GM13976 (cell line): Measurements from ENCODE around the gene AZIN2.

Experiments used
- DNase-seq: peaks from one replicate; pipeline ENCODE4 v3.0.0; 2012; ENCODE audit warnings: low spot score
- in situ Hi-C: fragments of 300-500 bp; cut with MboI; formaldehyde crosslinking; loops from one replicate; pipeline ENCODE4 v1.12.0; 2022; ENCODE audit warnings: low sequenced_read_pairs, mixed read lengths, inconsistent platforms; ENCODE audit not compliant: unreplicated experiment
- TF ChIP-seq, protein P1 (sequence below): IDR thresholded peaks from 2 replicates; pipeline ENCODE4 v1.5.1; 2012; ENCODE audit warnings: borderline replicate concordance, mild to moderate bottlenecking; ENCODE audit not compliant: insufficient read depth; ENCODE audit errors: extremely low read depth, missing control alignments, control extremely low read depth

The AZIN2 gene

GRCh38 chr1:33086384-33086850 lies 5.5 kb downstream of the AZIN2 start:
- TF ChIP-seq, protein P1, sequence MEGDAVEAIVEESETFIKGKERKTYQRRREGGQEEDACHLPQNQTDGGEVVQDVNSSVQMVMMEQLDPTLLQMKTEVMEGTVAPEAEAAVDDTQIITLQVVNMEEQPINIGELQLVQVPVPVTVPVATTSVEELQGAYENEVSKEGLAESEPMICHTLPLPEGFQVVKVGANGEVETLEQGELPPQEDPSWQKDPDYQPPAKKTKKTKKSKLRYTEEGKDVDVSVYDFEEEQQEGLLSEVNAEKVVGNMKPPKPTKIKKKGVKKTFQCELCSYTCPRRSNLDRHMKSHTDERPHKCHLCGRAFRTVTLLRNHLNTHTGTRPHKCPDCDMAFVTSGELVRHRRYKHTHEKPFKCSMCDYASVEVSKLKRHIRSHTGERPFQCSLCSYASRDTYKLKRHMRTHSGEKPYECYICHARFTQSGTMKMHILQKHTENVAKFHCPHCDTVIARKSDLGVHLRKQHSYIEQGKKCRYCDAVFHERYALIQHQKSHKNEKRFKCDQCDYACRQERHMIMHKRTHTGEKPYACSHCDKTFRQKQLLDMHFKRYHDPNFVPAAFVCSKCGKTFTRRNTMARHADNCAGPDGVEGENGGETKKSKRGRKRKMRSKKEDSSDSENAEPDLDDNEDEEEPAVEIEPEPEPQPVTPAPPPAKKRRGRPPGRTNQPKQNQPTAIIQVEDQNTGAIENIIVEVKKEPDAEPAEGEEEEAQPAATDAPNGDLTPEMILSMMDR: peak; percentile 69
- in situ Hi-C loops: no loop called here

DNA sequence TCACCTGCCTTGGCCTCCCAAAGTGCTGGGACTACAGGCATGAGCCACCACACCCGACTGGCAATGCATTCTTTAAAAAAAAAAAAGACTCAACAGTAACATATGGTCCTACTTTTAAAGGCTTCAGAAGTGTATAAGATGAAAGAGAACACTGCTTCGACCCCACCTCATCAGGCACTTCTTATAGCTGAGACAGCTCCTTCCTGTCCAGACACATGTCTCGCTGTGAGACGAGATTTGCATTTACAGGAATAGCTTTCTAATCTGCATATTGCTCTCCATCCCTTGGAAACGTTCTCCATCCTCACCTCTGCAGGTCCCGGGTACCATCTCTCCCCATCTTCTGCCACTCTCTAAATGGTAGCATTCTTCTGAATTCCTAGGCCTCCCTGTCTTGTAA lies 6.7 kb downstream of the AZIN2 start:
- in situ Hi-C loops: no loop called here
- TF ChIP-seq, protein P1: no peak
- DNase-seq: no peak

More at GRCh38 chr1:33086384-33086850, 5.5 kb downstream of the AZIN2 start:
- DNase-seq: peak; percentile 63

DNA sequence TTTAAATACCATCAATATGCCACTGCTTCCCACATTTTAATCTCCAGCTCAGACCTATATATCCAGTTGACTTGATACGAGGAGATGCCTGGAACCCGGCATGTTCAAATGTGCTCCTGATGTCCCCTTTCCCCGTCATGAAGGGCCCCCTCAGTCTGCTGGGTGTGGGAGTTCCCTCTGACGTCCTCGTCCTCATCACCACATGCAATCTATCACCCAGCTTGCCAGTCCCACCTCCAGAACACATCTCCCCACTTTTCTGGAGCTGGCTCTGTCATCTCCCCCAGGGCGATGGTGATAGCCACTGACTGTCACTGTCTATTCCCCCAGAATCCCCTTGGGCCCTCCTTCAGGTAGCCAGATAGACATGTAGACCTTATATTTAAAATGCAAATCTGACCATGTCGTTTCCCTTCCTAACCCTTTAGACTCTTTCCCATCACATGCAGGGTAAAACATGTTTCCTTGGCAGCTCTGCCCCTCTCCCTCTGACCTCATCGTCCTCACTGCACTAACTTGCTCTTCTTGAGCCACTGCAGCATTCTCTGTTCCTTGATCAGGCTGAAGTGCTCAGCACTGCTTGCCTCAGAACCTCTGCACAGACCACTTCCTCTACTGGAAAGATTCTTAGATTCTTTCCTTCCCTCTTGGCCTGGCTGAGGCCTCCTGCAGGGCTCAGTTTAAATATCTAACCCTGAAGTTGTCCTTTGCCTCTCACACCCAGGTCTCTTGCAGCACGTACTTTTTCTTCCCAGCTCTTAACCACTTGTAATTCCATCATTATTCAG lies 7.4 kb downstream of the AZIN2 start:
- in situ Hi-C loops: no loop called here
- peak; percentile 4 for DNase-seq
- TF ChIP-seq, protein P1: no peak

- in situ Hi-C loops: no loop called here
- TF ChIP-seq, protein P1: no peak
- DNase-seq: peak; percentile 1
Observed at GRCh38 chr1:33089457-33089856, 8.5 kb downstream of the AZIN2 start.

- TF ChIP-seq, protein P1: no peak
- DNase-seq: no peak
- in situ Hi-C loops: no loop called here
Observed at GRCh38 chr1:33092438-33092837, 11.5 kb downstream of the AZIN2 start.

GRCh38 chr1:33093004-33093403 lies 12.1 kb downstream of the AZIN2 start:
- in situ Hi-C loops: no loop called here
- no peak for DNase-seq
- TF ChIP-seq, protein P1: no peak

- TF ChIP-seq, protein P1: no peak
- in situ Hi-C loops: no loop called here
- no peak for DNase-seq
Observed at GRCh38 chr1:33094486-33094885, 13.5 kb downstream of the AZIN2 start.
